ENCODE data around the gene NRROS.

Gene NRROS

DNA sequence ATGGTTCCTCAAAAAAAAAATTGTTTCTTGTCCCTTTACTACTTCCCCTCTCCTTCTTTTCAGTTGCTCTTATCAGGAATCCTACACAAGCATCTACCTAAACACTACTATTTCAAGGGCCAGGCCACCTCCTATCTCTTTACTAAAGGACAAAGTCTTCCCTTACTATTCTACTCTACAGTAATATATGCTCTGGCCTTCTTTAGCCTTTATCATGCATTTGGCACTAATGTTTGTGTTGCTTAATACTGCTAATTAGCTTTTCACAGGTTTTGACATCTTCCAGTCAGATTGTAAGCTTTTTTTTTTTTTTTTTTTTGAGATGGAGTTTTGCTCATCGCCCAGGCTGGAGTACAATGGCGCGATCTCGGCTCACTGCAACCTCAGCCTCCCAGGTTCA, 67.2 kb downstream of the NRROS start:
- TF ChIP-seq POLR2AphosphoS5 (IDR thresholded peaks at IDR 0.05; ENCODE audit: low read depth) (no peak), REST (IDR thresholded peaks at IDR 0.05; ENCODE audit: insufficient replicate concordance, low read depth) (no peak), CTCF (IDR thresholded peaks at IDR 0.05; ENCODE audit: insufficient read depth, low read length) (no peak)
- Histone ChIP-seq H3K27ac (replicated peaks) (no peak overlapping the region), H3K4me3 (replicated peaks; ENCODE audit: insufficient read depth, low read length) (no peak overlapping the region), H3K27me3 (ENCODE audit: insufficient read depth, poor library complexity, severe bottlenecking) (no peaks in the 10 kb centered on the region)
- no peak for DNase-seq (ENCODE audit: low read depth in 1 of 2, low spot score in 1 of 2)

DNA sequence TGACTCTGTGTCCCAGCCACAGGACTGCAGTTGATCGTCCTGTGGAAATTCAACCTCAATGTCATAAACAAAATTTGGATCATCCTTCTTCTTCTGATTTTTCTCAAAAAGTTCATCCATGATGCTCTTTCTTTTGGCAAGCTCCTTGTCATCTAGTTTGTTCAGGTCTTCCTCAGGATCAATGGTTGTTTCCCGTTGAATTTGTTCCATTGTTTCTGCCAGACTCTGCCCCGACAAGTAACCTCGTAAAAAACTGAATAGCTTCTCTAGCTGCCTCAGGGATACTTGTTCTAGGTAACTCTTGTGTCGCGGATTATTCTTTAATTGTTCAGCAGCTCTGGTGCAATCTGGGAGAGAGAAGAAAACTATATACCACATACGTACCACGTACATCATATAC, 68.1 kb downstream of the NRROS start:
- no peak for TF ChIP-seq GABPA (IDR thresholded peaks at IDR 0.05; ENCODE audit: low read depth)
- no peak for TF ChIP-seq REST (IDR thresholded peaks at IDR 0.05; ENCODE audit: insufficient replicate concordance, low read depth)
- no peak for TF ChIP-seq SPI1 (IDR thresholded peaks at IDR 0.05; ENCODE audit: borderline replicate concordance, low read depth)
- TF ChIP-seq POLR2AphosphoS5 (IDR thresholded peaks at IDR 0.05; ENCODE audit: low read depth), result no peak
- TF ChIP-seq CTCF (IDR thresholded peaks at IDR 0.05; ENCODE audit: insufficient read depth, low read length), result no peak
- Histone ChIP-seq H3K27ac (replicated peaks) (no peak overlapping the region), H3K4me3 (replicated peaks; ENCODE audit: insufficient read depth, low read length) (no peak overlapping the region), H3K27me3 (ENCODE audit: insufficient read depth, poor library complexity, severe bottlenecking) (no peaks in the 10 kb centered on the region)
- no peak for DNase-seq (ENCODE audit: low read depth in 1 of 2, low spot score in 1 of 2)

DNA sequence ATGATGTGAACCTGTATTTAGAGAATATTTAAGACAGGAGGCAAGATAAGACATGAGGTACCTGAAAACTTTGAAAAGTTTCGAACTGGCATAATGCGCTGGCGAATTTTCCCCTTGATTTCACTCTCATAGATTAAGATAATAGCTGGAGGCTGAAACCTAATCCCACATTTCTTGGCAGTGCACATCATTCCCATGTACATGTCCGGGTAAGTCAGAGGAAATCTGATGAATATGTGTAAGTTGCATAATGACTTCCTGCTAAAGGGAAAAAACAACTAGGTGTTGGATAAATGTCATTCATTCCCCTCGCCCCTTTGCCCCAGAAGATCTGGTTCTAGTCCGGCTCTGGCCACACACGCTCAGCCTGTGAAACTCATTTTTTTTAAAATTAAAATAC, 69.0 kb downstream of the NRROS start:
- TF ChIP-seq GABPA (IDR thresholded peaks at IDR 0.05; ENCODE audit: low read depth) (no peak), CTCF (IDR thresholded peaks at IDR 0.05; ENCODE audit: insufficient read depth, low read length) (no peak), REST (IDR thresholded peaks at IDR 0.05; ENCODE audit: insufficient replicate concordance, low read depth) (no peak), POLR2AphosphoS5 (IDR thresholded peaks at IDR 0.05; ENCODE audit: low read depth) (no peak), SPI1 (IDR thresholded peaks at IDR 0.05; ENCODE audit: borderline replicate concordance, low read depth) (no peak)
- Histone ChIP-seq H3K27ac (replicated peaks) (no peak overlapping the region), H3K4me3 (replicated peaks; ENCODE audit: insufficient read depth, low read length) (no peak overlapping the region), H3K27me3 (ENCODE audit: insufficient read depth, poor library complexity, severe bottlenecking) (no peaks in the 10 kb centered on the region)
- DNase-seq (ENCODE audit: low read depth in 1 of 2, low spot score in 1 of 2), result no peak

All from HL-60 (cell line).